T-cell (primary cell): ENCODE measurements around the gene UQCR11. TPM values are rescaled to one million over a fixed set of nuclear protein-coding genes. Genes with fewer than 3 reads are reported as not detected.

ENCODE experiments used
- ATAC-seq, 4 experiments: fragments of 200-7000 bp in 3 of 4; fragments of 150-1000 bp in 1 of 4; cut with Tn5 transposase; replicated peaks in 1 of 4; 1 replicate in 3 of 4; 2 replicates in 1 of 4; pipeline ENCODE4 v1.10.0; 2021; ENCODE audit warnings: moderate library complexity in 3 of 4, mild to moderate bottlenecking in 2 of 4, moderate number of reproducible peaks in 1 of 4
- CTCF ChIA-PET, 2 donors: fragments of 300-600 bp; sonication (Branson Sonifier 250); formaldehyde crosslinking; loops; one replicate each; lab custom pipeline; 2022; ENCODE audit warnings: antibody characterized with exemption in 2 of 2; lab: Charles Lee
- POLR2A ChIA-PET, 2 donors: fragments of 300-600 bp; sonication (Branson Sonifier 250); formaldehyde crosslinking; loops; one replicate each; lab custom pipeline; 2022; ENCODE audit warnings: antibody characterized with exemption in 2 of 2; lab: Charles Lee
- DNase-seq, 35 experiments: peaks; one replicate each; pipeline versions ENCODE4 v3.0.0 to v3.0.0-alpha.2; 2013 to 2023
- H3K27ac ChIP-seq: one replicate; pipeline ENCODE4 v1.5.1; 2013; ENCODE audit warnings: low read length
- H3K27me3 ChIP-seq, 2 experiments: replicated peaks in 1 of 2; 1 replicate in 1 of 2; 2 replicates in 1 of 2; pipeline versions ENCODE4 v1.6.1 to v1.7.0; 2013; ENCODE audit warnings: low read length in 1 of 2, mixed read lengths in 1 of 2; ENCODE audit not compliant: control insufficient read depth in 2 of 2, insufficient read depth in 2 of 2; ENCODE audit errors: extremely low read depth in 1 of 2
- H3K36me3 ChIP-seq, 2 donors: 1 replicate in 1 of 2; 2 replicates in 1 of 2; pipeline versions ENCODE4 v1.6.1 to v1.7.0; 2013; ENCODE audit warnings: low read length in 1 of 2; ENCODE audit not compliant: control insufficient read depth in 2 of 2, insufficient read depth in 1 of 2; ENCODE audit errors: extremely low read depth in 1 of 2
- H3K4me1 ChIP-seq, 2 experiments: 1 replicate in 1 of 2; 2 replicates in 1 of 2; pipeline versions ENCODE4 v1.6.1 to v1.7.0; 2013; ENCODE audit warnings: low read length in 2 of 2, mixed read lengths in 1 of 2; ENCODE audit not compliant: insufficient read depth in 2 of 2, control insufficient read depth in 1 of 2; ENCODE audit errors: extremely low read depth in 1 of 2
- H3K4me3 ChIP-seq, 2 donors: 1 replicate in 1 of 2; 2 replicates in 1 of 2; pipeline versions ENCODE4 v1.5.1 to v1.7.0; 2013; ENCODE audit warnings: mild to moderate bottlenecking in 2 of 2, low read length in 1 of 2, moderate library complexity in 1 of 2; ENCODE audit not compliant: control insufficient read depth in 1 of 2; ENCODE audit errors: extremely low read depth in 1 of 2
- H3K9me3 ChIP-seq: 2 replicates; pipeline ENCODE4 v1.7.0; 2013
- H3K27ac Mint-ChIP-seq, 2 donors: one replicate each; pipeline ENCODE4 v1.8.0; 2020 to 2021; ENCODE audit warnings: mild to moderate bottlenecking in 2 of 2, mixed read lengths in 2 of 2
- H3K27me3 Mint-ChIP-seq, 2 donors: one replicate each; pipeline ENCODE4 v1.8.0; 2021 to 2022; ENCODE audit warnings: mixed read lengths in 2 of 2
- H3K36me3 Mint-ChIP-seq: one replicate; pipeline ENCODE4 v1.8.0; 2021; ENCODE audit warnings: mixed read lengths
- H3K4me1 Mint-ChIP-seq, 3 donors: one replicate each; pipeline ENCODE4 v1.8.0; 2020 to 2022; ENCODE audit warnings: mixed read lengths in 3 of 3, mild to moderate bottlenecking in 1 of 3
- H3K4me3 Mint-ChIP-seq, 3 donors: one replicate each; pipeline ENCODE4 v1.8.0; 2020 to 2022; ENCODE audit warnings: mild to moderate bottlenecking in 3 of 3, mixed read lengths in 3 of 3, moderate library complexity in 3 of 3
- H3K9me3 Mint-ChIP-seq, 3 donors: one replicate each; pipeline ENCODE4 v1.8.0; 2020 to 2022; ENCODE audit warnings: mixed read lengths in 3 of 3
- WGBS: methylation state at CpG from one replicate; pipeline ENCODE4 v1.1.5; 2013; ENCODE audit warnings: missing lambda C conversion rate; ENCODE audit not compliant: insufficient coverage; 5-methylcytosine and 5-hydroxymethylcytosine counted together
- total RNA-seq, 35 experiments: library from RNA in 6 of 35; stranded (reverse) in 6 of 35; fragments of 120-200 nt in 1 of 35; gene quantifications; one replicate each; pipeline versions ENCODE4 v1.2.1 to v1.2.4 and lab custom pipeline; 2013 to 2026

UQCR11 gene
- total RNA-seq, 5 donors from 2014 or later (not counting 1 experiment from before 2014, with no cell fraction given): 127 to 168 (median 148) TPM

DNA sequence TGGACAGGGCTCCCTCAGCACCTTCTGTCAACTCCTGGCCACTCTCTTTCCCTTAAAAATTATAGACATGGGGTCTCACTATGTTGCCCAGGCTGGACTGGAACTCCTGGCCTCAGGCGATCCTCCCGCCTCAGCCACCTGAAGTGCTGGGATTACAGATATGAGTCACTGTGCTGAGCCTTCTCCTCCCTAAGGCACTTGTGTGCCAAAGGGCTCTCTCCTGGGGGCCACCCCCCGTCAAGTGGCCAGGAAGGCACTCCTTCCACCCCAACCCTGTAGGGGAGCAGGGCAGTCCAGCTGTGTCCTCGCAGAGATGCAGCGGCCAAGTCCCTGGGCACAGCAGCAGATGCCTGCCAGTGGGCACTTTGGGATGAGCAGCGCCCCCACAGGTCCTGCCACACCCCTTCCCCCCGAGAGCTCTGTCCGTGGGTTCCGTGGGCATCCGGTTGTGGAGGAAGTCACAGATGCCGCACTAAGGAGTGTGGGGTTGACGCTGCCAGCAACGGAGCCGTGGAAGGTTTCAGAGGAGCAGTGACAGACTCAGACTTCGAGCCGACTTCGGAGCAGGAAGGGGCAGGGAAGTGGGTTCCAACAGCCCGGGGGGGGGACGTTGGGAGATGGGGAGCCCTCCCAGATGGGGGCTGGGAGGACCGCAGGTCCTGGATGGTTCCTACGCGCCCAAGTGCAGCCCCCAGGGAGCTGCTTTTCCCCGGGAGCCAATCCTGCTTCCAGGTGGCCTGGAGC is 3.3 kb upstream of the UQCR11 start:
- Histone ChIP-seq H3K4me3 (peak overlapping the region; percentile 56 to 58), H3K27me3 (no peaks in the 10 kb centered on the region), H3K4me1 (peaks cover 19 to 73% of the 10 kb centered on the region in 2 experiments), H3K36me3 (peaks cover 9 to 17% of the 10 kb centered on the region in 2 donors), H3K9me3 (no peaks in the 10 kb centered on the region), H3K27ac (peak overlapping the region; percentile 77)
- ATAC-seq (peak in 2 of 4 experiments; percentile 13 to 14), DNase-seq (peak in 27 of 35 experiments; percentile 17 to 62 (median 28))
- Mint-ChIP-seq H3K4me3 (peak overlapping the region; percentile 73 to 77 (median 76)), H3K9me3 (no peaks in the 10 kb centered on the region), H3K36me3 (peaks cover 11% of the 10 kb centered on the region), H3K27me3 (no peaks in the 10 kb centered on the region), H3K27ac (peak overlapping the region; percentile 84 to 93), H3K4me1 (peaks cover 31 to 52% (median 45%) of the 10 kb centered on the region in 3 donors)
- ChIA-PET CTCF (interaction anchor here (0.5 to 2.4 kb wide), 3 partner anchors 64 to 289 kb away, joined by 4 to 6 read pairs (median 5); no protein-coding TSS in a partner anchor), POLR2A (interaction anchor here in 1 of 2 donors (0.7 kb wide), 1 partner anchor 380 kb away, joined by 3 read pairs; no protein-coding TSS in a partner anchor)
- 27% methylated on average over 19 of the region's 23 CpGs for WGBS

DNA sequence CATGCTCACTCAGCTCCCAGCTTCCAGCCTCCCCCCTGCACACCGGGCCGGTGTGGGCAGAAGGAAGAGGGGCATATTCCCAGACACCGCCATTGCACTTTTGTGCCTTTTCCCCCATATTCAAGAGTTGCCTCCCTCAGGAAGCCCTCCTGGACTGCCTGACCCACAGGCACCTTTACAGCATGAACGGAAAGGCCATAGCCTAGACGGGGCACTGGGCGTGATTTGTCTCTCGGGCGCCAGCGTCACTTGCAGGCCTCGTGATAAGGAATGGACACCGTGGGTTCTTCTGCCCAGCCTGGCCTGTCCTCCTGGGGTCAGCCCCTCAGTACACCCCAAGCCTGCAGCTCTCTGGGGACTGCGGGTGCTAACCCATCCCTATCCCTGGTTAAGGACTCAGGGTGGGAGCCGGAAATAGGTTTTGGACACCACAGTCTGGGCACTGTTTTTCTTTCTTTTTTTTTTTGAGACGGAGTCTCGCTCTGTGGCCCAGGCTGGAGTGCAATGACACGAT is 933 bp upstream of the UQCR11 start:
- Histone ChIP-seq H3K27ac (peak overlapping the region; percentile 76), H3K36me3 (peaks cover 0 to 4% of the 10 kb centered on the region in 2 donors), H3K27me3 (no peaks in the 10 kb centered on the region), H3K4me1 (peaks cover 21 to 77% of the 10 kb centered on the region in 2 experiments), H3K9me3 (no peaks in the 10 kb centered on the region), H3K4me3 (peak overlapping the region; percentile 88 to 99)
- DNase-seq (no peak), ATAC-seq (no peak)
- Mint-ChIP-seq H3K36me3 (peaks cover 4% of the 10 kb centered on the region), H3K27ac (peak overlapping the region; percentile 99 to 100), H3K9me3 (no peaks in the 10 kb centered on the region), H3K4me1 (peaks cover 38 to 64% (median 58%) of the 10 kb centered on the region in 3 donors), H3K27me3 (no peaks in the 10 kb centered on the region), H3K4me3 (peak overlapping the region; percentile 92 to 97 (median 93))
- ChIA-PET CTCF (interaction anchor here in 1 of 2 donors (1.2 to 2.9 kb wide), 3 partner anchors 13 to 66 kb away, joined by 3 to 9 read pairs (median 5); partner anchors contain the start of gene MBD3), POLR2A (interaction anchor here in 1 of 2 donors (0.6 kb wide), 1 partner anchor 13 kb away, joined by 4 read pairs; no protein-coding TSS in a partner anchor)
- WGBS: 37% methylated on average over 14 of the region's 16 CpGs

DNA sequence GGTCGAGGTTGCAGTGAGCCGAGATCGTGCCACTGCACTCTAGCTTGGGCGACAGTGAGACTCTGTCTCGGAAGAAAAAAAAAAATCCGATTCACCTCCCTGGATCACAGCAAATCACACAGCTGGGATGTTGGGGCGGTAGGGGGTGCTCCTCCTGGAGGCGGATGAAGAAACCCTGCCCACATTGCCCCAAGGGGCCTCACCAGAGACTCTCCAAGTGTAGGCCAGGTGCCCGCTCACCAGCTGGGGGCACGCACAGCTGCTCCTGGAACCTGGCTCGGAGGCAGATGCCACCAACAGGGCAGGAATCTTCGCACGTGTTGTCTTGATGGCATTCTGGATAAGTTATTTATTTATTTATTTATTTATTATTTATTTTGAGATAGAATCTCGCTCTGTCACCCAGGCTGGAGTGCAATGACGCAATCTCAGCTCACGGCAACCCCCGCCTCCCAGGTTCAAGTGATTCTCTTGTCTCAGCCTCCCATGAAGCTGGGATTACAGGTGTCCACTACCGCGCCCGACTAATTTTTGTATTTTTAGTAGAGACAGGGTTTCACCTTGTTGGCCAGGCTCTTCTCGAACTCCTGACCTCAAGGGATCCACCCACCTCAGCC is 3.1 kb downstream of the UQCR11 start:
- peak overlapping the region in 2 of 3 donors; percentile 36 to 69 for H3K4me3 Mint-ChIP-seq
- 97% methylated on average over 6 of the region's 21 CpGs for WGBS

GRCh38 chr19:1601613-1602064 is 3.6 kb downstream of the UQCR11 start:
- Mint-ChIP-seq H3K36me3 (peaks cover 9% of the 10 kb centered on the region), H3K27ac (peak overlapping the region in 1 of 2 donors; percentile 55), H3K9me3 (no peaks in the 10 kb centered on the region), H3K4me3 (peak overlapping the region in 1 of 3 donors; percentile 25), H3K4me1 (peaks cover 23 to 35% (median 32%) of the 10 kb centered on the region in 3 donors), H3K27me3 (no peaks in the 10 kb centered on the region)
- H3K36me3 ChIP-seq: peaks cover 16 to 38% of the 10 kb centered on the region in 2 donors
- POLR2A ChIA-PET: interaction anchor here in 1 of 2 donors (0.5 kb wide), 1 partner anchor 9 kb away, joined by 3 read pairs; no protein-coding TSS in a partner anchor
- no peak overlapping the region for H3K27ac ChIP-seq
- H3K4me1 ChIP-seq: peaks cover 9 to 47% of the 10 kb centered on the region in 2 experiments
- no peak for DNase-seq
- CTCF ChIA-PET: no interaction called here
- WGBS: 94% methylated on average over 12 of the region's 14 CpGs
- no peaks in the 10 kb centered on the region for H3K27me3 ChIP-seq
- H3K9me3 ChIP-seq: no peaks in the 10 kb centered on the region
- no peak overlapping the region for H3K4me3 ChIP-seq
- no peak for ATAC-seq

More for the DNA sequence above, 3.1 kb downstream of the UQCR11 start:
- Histone ChIP-seq H3K4me3 (no peak overlapping the region), H3K36me3 (peaks cover 16 to 32% of the 10 kb centered on the region in 2 donors), H3K9me3 (no peaks in the 10 kb centered on the region), H3K27ac (no peak overlapping the region), H3K4me1 (peaks cover 9 to 52% of the 10 kb centered on the region in 2 experiments), H3K27me3 (no peaks in the 10 kb centered on the region)
- no peaks in the 10 kb centered on the region for H3K27me3 Mint-ChIP-seq
- H3K9me3 Mint-ChIP-seq: no peaks in the 10 kb centered on the region
- POLR2A ChIA-PET: no interaction called here
- no peak for ATAC-seq
- DNase-seq: no peak
- peak overlapping the region in 1 of 2 donors; percentile 55 for H3K27ac Mint-ChIP-seq
- CTCF ChIA-PET: no interaction called here
- peaks cover 23 to 37% (median 35%) of the 10 kb centered on the region in 3 donors for H3K4me1 Mint-ChIP-seq
- H3K36me3 Mint-ChIP-seq: peaks cover 9% of the 10 kb centered on the region

DNA sequence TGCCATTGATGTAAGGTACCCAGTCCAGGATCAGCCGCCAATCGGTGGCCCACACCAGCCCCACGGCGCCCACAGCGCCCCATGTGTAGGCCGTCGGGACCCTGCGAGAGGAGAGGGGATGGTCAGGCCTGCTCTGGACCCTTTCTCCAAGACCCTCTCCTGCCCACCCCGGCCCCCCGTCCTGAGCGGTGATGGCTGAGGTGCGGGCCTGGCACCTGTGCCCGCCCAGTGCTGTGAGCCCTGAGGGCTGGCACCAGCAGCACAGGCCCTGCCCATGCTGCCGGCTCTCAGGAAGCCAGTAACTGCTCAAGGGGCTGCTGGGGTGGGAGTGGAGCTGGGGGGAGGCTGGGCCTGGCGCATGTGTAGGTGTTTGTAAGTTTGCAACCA is 5.8 kb downstream of the UQCR11 start:
- no peak for DNase-seq
- Mint-ChIP-seq H3K4me3 (no peak overlapping the region), H3K27me3 (no peaks in the 10 kb centered on the region), H3K27ac (no peak overlapping the region), H3K36me3 (peaks cover 12% of the 10 kb centered on the region), H3K4me1 (peaks cover 9 to 24% (median 21%) of the 10 kb centered on the region in 3 donors), H3K9me3 (no peaks in the 10 kb centered on the region)
- Histone ChIP-seq H3K27ac (no peak overlapping the region), H3K27me3 (no peaks in the 10 kb centered on the region), H3K36me3 (peaks cover 16 to 41% of the 10 kb centered on the region in 2 donors), H3K4me1 (peaks cover 4 to 29% of the 10 kb centered on the region in 2 experiments), H3K9me3 (no peaks in the 10 kb centered on the region), H3K4me3 (no peak overlapping the region)
- peak in 1 of 4 experiments; percentile 10 for ATAC-seq
- POLR2A ChIA-PET: no interaction called here
- CTCF ChIA-PET: interaction anchor here in 1 of 2 donors (0.5 kb wide), 1 partner anchor 51 kb away, joined by 4 read pairs; no protein-coding TSS in a partner anchor
- WGBS: 96% methylated on average over 13 of the region's 15 CpGs
